ENCODE results near the gene TXLNB.

The TXLNB gene

DNA sequence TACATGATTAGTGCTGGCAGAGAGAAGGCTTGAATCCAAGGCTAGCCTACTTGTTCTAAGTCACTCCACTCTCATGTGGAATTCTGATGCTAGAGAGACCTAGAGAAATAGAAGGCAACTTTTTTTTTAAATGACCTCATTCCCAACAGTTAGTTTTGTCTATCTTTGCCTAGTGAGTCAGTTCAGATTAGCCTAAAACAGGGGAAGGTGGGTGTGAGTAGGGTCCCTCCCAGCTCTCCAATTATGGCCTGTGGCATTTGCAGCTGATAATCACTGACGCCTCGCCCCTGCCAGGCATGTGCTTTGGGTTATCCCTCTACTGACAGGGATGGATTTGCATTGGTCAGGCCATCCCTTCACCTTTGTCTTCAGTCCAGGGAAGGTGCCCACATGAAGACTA, 13.6 kb downstream of the TXLNB start:
- in situ Hi-C loops (cut with HindIII; ENCODE audit: low sequenced_read_pairs) = no loop called here
- TF ChIP-seq, protein P1, sequence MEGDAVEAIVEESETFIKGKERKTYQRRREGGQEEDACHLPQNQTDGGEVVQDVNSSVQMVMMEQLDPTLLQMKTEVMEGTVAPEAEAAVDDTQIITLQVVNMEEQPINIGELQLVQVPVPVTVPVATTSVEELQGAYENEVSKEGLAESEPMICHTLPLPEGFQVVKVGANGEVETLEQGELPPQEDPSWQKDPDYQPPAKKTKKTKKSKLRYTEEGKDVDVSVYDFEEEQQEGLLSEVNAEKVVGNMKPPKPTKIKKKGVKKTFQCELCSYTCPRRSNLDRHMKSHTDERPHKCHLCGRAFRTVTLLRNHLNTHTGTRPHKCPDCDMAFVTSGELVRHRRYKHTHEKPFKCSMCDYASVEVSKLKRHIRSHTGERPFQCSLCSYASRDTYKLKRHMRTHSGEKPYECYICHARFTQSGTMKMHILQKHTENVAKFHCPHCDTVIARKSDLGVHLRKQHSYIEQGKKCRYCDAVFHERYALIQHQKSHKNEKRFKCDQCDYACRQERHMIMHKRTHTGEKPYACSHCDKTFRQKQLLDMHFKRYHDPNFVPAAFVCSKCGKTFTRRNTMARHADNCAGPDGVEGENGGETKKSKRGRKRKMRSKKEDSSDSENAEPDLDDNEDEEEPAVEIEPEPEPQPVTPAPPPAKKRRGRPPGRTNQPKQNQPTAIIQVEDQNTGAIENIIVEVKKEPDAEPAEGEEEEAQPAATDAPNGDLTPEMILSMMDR (IDR thresholded peaks at IDR 0.05; ENCODE audit: low read depth, low read length) = no peak
- H3K4me3 ChIP-seq (ENCODE audit: low read depth, low read length) = no peak overlapping the region
- DNase-seq (ENCODE audit: low read depth, low spot score) = no peak

DNA sequence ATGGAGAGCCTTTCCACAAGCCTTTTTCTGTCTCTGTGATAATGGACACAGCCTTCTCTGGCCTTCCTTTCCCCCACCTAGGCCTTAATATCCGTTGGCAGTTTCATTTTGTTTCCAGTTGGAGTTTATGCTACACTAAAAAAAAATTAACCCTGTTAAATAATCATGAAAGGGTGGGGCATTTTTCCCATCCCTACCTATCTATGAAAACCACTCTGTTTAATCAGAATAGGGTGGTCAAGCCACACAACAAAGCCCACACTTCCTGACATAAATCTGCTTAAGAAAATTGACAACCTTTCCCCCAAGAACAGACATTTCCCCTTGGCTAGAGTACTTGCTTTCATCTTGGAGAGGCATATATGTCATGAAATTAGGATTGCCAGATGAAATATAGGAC, 14.2 kb downstream of the TXLNB start:
- H3K4me3 ChIP-seq (ENCODE audit: low read depth, low read length) = no peak overlapping the region
- TF ChIP-seq, protein P1 (IDR thresholded peaks at IDR 0.05; ENCODE audit: low read depth, low read length) = no peak
- no peak for DNase-seq (ENCODE audit: low read depth, low spot score)
- in situ Hi-C loops (cut with HindIII; ENCODE audit: low sequenced_read_pairs) = no loop called here

DNA sequence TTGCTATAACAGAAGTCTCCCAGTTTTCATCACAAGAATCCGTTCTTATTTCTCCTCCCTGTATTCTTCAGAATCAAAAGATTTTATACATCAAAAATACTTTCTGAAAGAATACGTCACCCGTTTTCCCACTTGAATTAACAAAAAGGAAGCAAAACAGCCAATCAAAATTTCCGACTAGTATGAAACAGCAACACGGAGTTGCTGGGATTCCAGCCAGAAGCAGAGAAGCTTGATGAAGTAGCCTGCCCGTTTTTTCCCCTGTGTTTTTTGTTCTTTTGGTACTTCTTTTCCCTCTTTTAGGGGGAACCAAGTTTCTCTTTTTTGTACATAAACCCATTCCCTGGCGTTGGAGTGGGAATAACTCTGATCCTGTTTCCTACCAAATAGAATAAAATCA, 14.6 kb downstream of the TXLNB start:
- in situ Hi-C loops (cut with HindIII; ENCODE audit: low sequenced_read_pairs) = no loop called here
- DNase-seq (ENCODE audit: low read depth, low spot score) = no peak
- no peak overlapping the region for H3K4me3 ChIP-seq (ENCODE audit: low read depth, low read length)
- TF ChIP-seq, protein P1 (IDR thresholded peaks at IDR 0.05; ENCODE audit: low read depth, low read length) = no peak

DNA sequence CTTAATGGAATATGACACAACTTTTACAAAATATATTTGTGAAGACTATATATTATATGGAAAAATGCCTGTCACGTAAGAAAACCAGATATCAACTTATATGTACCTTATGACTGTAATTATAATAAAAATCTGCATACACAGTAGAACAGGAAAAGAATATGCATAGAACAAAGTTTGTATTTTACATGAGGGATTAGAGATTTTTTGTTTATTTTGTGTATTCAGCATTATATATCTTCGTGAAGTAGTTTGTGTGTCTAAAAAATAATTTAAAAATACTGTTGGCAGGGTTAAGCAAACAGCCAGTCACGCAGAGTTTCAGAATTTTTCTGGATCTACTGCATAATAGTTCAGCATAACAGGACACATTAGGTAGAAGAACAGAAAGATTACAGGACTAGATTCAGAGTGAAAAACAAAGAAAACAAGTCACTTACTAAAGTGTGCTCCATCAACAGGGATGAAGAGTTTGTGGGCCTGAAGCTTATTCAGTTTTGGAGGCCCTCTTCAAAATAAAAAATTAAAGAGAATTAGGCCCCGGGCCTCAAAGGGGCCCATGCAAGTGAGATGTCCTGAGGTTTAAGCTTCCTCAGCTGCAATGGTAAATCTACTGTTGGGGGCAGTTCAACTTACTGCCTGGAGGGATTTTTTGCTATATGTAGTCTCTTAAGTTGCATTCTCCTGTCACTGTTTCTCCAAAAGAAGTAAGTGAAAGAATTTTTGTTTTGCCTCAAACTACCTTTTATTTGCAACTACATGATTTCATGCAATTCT, 16.3 kb downstream of the TXLNB start:
- no peak for DNase-seq (ENCODE audit: low read depth, low spot score)
- TF ChIP-seq, protein P1 (IDR thresholded peaks at IDR 0.05; ENCODE audit: low read depth, low read length) = no peak
- no peak overlapping the region for H3K4me3 ChIP-seq (ENCODE audit: low read depth, low read length)
- in situ Hi-C loops (cut with HindIII; ENCODE audit: low sequenced_read_pairs) = no loop called here

DNA sequence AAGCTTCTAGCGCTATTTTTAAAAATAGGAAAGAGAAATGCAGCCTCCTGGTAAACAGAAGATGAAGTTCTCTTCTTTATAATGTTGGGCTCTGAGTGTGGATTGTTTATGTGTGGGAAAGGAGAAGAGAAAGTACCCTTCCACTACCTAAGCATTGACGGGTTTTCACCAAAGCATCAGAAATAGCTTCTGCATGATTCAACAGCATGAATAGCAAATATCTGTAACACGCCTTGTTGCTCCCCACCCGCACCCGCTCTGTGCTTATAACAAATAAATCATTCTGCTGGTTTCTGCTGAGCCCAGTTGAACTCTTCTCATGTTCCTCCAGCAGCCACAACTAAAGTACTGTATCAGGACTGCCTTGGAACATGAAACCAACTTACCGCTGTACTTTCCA, 20.7 kb downstream of the TXLNB start:
- DNase-seq (ENCODE audit: low read depth, low spot score) = peak; percentile 92
- TF ChIP-seq, protein P1 (IDR thresholded peaks at IDR 0.05; ENCODE audit: low read depth, low read length) = no peak
- in situ Hi-C loops (cut with HindIII; ENCODE audit: low sequenced_read_pairs) = no loop called here
- no peak overlapping the region for H3K4me3 ChIP-seq (ENCODE audit: low read depth, low read length)

DNA sequence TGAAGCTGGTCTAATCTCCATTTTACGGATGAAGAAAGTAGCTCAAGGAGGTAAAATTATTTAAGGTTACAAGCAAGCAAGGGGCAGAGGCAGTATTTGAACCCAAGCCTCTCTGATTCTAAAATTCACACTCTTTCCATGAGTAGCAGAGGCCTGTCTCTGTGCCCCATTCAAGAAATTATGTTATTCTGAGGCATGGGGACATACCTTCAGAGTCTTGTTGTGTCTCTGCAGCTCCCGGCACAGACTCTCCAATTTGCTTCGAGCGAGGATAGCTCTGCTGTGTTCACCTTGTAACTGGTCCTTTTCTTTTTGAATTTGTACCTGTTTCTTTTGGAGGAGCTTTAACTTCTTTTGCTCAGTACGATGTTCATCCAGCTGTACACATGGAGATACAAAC, 21.5 kb downstream of the TXLNB start:
- TF ChIP-seq, protein P1 (IDR thresholded peaks at IDR 0.05; ENCODE audit: low read depth, low read length) = no peak
- no peak for DNase-seq (ENCODE audit: low read depth, low spot score)
- no peak overlapping the region for H3K4me3 ChIP-seq (ENCODE audit: low read depth, low read length)
- in situ Hi-C loops (cut with HindIII; ENCODE audit: low sequenced_read_pairs) = no loop called here

Data from astrocyte of the spinal cord (primary cell).